Thoracic aorta (tissue), 2 donors: Measurements from ENCODE around the gene BIRC5. TPM values are rescaled to one million over a fixed set of nuclear protein-coding genes. Genes with fewer than 3 reads are reported as not detected.

Experiments used
- ATAC-seq: fragments of 150-250 bp; one replicate; pipeline ENCODE4 v1.8.0; 2017; ENCODE audit warnings: low read depth; ENCODE audit not compliant: insufficient number of reproducible peaks, low FRiP score
- DNase-seq: peaks from one replicate; pipeline ENCODE4 v3.0.0-alpha.2; 2020; ENCODE audit warnings: low spot score
- H3K27ac ChIP-seq, 2 donors: fragments of 200-600 bp; sonication (generic); 1 replicate in 1 of 2; 2 replicates in 1 of 2; pipeline ENCODE4 v1.5.1; 2016; ENCODE audit warnings: mild to moderate bottlenecking in 2 of 2, moderate library complexity in 2 of 2
- H3K27me3 ChIP-seq: fragments of 200-600 bp; sonication (generic); replicated peaks from 2 replicates; pipeline ENCODE4 v1.6.0; 2016; ENCODE audit warnings: mild to moderate bottlenecking; ENCODE audit not compliant: insufficient read depth
- H3K36me3 ChIP-seq: fragments of 200-600 bp; sonication (generic); one replicate; pipeline ENCODE4 v1.5.1; 2016
- H3K4me1 ChIP-seq, 2 donors: fragments of 200-600 bp; sonication (generic); 1 replicate in 1 of 2; 2 replicates in 1 of 2; pipeline versions ENCODE4 v1.5.1 to v1.6.0; 2016; ENCODE audit warnings: low read depth in 2 of 2, mild to moderate bottlenecking in 1 of 2; ENCODE audit not compliant: control insufficient read depth in 1 of 2
- H3K4me3 ChIP-seq: fragments of 200-600 bp; sonication (generic); 2 replicates; pipeline ENCODE4 v1.5.1; 2016; ENCODE audit warnings: mild to moderate bottlenecking
- H3K9me3 ChIP-seq: fragments of 200-600 bp; sonication (generic); 2 replicates; pipeline ENCODE4 v1.5.1; 2016
- total RNA-seq, 2 donors: library from RNA; depleted of rRNA; stranded (reverse); fragments of >200 nt; gene quantifications; one replicate each; pipeline versions ENCODE4 v1.1.0 to v1.2.3, GENCODE V29; 2016
- TF ChIP-seq, protein P1 (sequence below): fragments of 200-600 bp; sonication (generic); IDR thresholded peaks from one replicate; pipeline ENCODE4 v1.5.1; 2019; ENCODE audit warnings: antibody characterized with exemption

BIRC5 gene
- total RNA-seq, 2 donors from 2014 or later, result 0.14 to 4.2 TPM

DNA sequence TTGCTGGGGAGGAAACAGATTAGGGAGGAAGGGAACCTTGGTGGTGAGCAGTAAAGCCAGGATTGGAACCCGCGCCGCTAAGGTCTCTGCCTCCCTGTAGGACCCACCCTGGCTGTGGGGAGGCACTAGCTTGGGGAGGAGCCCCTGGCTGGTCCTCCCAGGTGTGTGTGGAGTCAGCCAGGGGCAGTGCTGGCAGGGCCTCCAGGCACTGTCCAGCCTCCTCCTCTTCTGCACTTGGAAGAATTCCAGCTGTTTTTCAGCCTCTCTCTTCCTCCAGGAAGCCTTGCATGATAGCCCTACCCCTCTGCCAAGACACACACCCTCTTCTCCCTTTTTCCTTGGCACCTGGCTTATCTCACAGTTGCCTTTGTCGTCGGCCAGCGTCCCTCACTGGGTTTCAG lies 52.2 kb downstream of the BIRC5 start:
- Histone ChIP-seq H3K4me3 (no peak overlapping the region), H3K27me3 (no peaks in the 10 kb centered on the region), H3K4me1 (no peaks in the 10 kb centered on the region), H3K36me3 (no peaks in the 10 kb centered on the region), H3K9me3 (no peaks in the 10 kb centered on the region), H3K27ac (no peak overlapping the region)
- DNase-seq, result no peak
- ATAC-seq, result no peak
- TF ChIP-seq, protein P1, sequence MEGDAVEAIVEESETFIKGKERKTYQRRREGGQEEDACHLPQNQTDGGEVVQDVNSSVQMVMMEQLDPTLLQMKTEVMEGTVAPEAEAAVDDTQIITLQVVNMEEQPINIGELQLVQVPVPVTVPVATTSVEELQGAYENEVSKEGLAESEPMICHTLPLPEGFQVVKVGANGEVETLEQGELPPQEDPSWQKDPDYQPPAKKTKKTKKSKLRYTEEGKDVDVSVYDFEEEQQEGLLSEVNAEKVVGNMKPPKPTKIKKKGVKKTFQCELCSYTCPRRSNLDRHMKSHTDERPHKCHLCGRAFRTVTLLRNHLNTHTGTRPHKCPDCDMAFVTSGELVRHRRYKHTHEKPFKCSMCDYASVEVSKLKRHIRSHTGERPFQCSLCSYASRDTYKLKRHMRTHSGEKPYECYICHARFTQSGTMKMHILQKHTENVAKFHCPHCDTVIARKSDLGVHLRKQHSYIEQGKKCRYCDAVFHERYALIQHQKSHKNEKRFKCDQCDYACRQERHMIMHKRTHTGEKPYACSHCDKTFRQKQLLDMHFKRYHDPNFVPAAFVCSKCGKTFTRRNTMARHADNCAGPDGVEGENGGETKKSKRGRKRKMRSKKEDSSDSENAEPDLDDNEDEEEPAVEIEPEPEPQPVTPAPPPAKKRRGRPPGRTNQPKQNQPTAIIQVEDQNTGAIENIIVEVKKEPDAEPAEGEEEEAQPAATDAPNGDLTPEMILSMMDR, result no peak

DNA sequence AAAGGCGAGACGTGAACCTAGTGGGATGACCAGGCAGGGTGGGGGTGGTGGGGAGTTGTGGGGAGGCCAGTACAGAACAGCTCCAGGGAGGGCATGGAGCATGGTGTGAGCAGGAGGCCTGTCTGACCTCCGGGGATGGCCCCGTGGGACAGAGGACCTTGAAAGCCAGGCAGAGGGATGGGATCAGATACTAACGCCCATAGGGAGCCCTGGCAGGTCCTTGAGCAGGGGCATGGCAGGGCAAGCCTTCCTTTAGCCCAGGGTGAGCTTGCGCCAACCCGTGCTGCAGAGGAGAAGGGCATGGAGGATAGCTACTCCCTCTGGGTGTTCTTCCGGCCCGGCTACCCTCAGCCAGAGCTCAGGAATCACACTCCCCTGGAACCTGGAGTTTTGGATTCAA lies 52.7 kb downstream of the BIRC5 start:
- Histone ChIP-seq H3K4me3 (no peak overlapping the region), H3K36me3 (no peaks in the 10 kb centered on the region), H3K27me3 (no peaks in the 10 kb centered on the region), H3K4me1 (no peaks in the 10 kb centered on the region), H3K9me3 (no peaks in the 10 kb centered on the region), H3K27ac (no peak overlapping the region)
- no peak for DNase-seq
- ATAC-seq, result no peak
- TF ChIP-seq, protein P1, result no peak

GRCh38 chr17:78267253-78268073 lies 53.4 kb downstream of the BIRC5 start:
- no peaks in the 10 kb centered on the region for H3K4me1 ChIP-seq
- H3K27ac ChIP-seq, result no peak overlapping the region
- no peaks in the 10 kb centered on the region for H3K27me3 ChIP-seq
- no peaks in the 10 kb centered on the region for H3K36me3 ChIP-seq
- no peak for DNase-seq
- TF ChIP-seq, protein P1, result no peak
- no peak overlapping the region for H3K4me3 ChIP-seq
- H3K9me3 ChIP-seq, result no peaks in the 10 kb centered on the region
- ATAC-seq, result no peak

DNA sequence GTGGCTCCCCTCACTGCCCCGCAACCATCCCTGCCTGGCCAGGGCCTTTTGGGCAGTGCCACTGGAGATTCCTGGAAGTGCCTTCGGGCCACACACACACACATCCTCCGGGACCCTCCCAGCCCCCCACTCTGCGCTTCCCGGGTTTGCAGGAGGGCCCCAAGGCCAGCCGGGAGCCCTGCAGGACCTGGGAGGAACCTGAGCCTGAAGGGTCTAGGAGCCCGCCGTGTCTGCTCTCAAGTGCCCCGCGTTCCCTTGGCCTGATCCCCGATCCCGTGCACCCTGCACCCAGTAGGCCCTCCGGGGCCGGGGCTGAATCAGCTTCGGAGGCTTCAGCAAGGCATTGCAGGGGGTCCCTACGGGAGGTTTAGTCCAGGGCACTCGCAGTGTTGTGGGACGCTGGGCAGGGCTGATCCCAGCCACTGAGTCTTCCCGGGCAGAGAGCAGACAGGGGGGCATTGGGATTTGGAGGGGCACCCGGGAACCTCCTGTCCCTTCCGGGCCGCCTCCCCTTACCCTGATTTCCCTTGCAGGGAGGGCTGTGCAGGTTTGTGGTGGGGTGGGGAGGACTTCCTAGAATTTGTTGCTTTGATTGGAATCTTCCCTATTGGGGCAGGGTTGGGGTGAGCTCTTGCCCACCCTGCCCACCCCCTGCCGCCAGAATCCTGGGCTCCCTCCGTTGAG lies 54.3 kb downstream of the BIRC5 start:
- Histone ChIP-seq H3K36me3 (no peaks in the 10 kb centered on the region), H3K4me1 (no peaks in the 10 kb centered on the region), H3K27ac (no peak overlapping the region), H3K4me3 (no peak overlapping the region), H3K27me3 (no peaks in the 10 kb centered on the region), H3K9me3 (no peaks in the 10 kb centered on the region)
- ATAC-seq, result no peak
- TF ChIP-seq, protein P1, result no peak
- no peak for DNase-seq
